Activated T-helper 1 cell treated with anti-CD3 and anti-CD28 coated beads, Interleukin-12 subunit alpha, Interleukin-12 subunit beta, Interleukin-2, Interleukin-4 antibody, amounts not matched to agents 30 ng/mL and 10 ng/mL and 1 ng/mL, durations not matched to agents 14 hours and 24 hours and 36 hours (primary cell): ENCODE measurements around the gene SHISAL2A. TPM values are rescaled to one million over a fixed set of nuclear protein-coding genes. Genes with fewer than 3 reads are reported as not detected.
A peak's percentile ranks its signal among the peaks of the same experiment; 100 is the strongest.

Experiments used
- DNase-seq: peaks from one replicate; pipeline ENCODE4 v3.0.0; 2021; ENCODE audit warnings: low spot score
- H3K27ac Mint-ChIP-seq: one replicate; pipeline ENCODE4 v1.8.0; 2021; ENCODE audit warnings: mild to moderate bottlenecking, mixed read lengths
- H3K27me3 Mint-ChIP-seq: one replicate; pipeline ENCODE4 v1.8.0; 2022; ENCODE audit warnings: mild to moderate bottlenecking, moderate library complexity, mixed read lengths; ENCODE audit not compliant: insufficient read depth
- H3K36me3 Mint-ChIP-seq: one replicate; pipeline ENCODE4 v1.8.0; 2021; ENCODE audit warnings: low read depth, mixed read lengths
- H3K4me1 Mint-ChIP-seq: one replicate; pipeline ENCODE4 v1.8.0; 2021; ENCODE audit warnings: low read depth, mixed read lengths
- H3K4me3 Mint-ChIP-seq: one replicate; pipeline ENCODE4 v1.8.0; 2021; ENCODE audit warnings: mild to moderate bottlenecking, moderate library complexity, mixed read lengths
- H3K9me3 Mint-ChIP-seq: one replicate; pipeline ENCODE4 v1.8.0; 2021; ENCODE audit warnings: mixed read lengths
- intact Hi-C: fragments of 100-400 bp; cut with micrococcal nuclease; formaldehyde crosslinking; loops from one replicate; pipeline ENCODE4 v1.15.1; 2024
- total RNA-seq: library from RNA; stranded (reverse); gene quantifications from 2 replicates; pipeline ENCODE4 v1.2.3, GENCODE V29; 2022

SHISAL2A gene
- total RNA-seq, 1 donor from 2014 or later = 5.7 TPM

DNA sequence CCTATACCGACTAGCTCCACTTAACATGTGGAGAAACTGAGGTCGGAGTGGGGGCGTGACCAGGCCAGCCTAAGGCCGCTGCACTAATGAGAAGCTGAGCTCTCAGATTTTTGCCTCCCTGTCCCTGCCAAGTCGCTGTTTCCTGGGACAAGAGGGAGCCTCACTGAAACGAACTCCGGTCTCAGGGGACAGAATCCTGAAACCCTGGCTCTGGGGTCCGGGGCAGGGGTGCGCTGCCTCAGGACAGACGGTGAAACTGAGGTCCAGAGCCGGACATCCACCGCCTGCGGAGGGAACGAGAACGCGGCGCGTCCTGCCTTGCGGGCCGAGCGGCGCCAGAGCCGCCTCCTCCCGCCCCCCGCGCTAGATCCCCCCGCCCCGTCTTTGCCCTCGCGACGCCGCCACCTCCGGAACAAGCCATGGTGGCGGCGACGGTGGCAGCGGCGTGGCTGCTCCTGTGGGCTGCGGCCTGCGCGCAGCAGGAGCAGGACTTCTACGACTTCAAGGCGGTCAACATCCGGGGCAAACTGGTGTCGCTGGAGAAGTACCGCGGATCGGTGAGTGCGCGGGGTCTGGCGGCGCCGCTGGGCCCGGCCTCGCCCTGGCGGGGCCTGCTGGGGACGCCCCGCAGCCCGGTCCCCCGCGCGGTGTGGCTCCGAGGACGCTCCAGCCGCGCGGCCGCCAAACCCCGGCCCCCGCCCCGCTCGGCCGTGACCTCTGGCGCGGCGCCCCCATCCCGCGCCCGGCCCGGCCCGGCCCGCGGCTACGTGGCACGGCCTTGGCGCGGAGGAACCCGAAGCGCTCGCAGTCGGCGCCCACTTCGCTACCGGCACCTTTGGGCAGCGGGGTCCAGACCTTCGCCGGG lies 30.7 kb upstream of the SHISAL2A start, which contains the start of gene GPX7:
Gene GPX7 (plus strand): TSS at position 381 of the 865 bp plus-strand sequence. CDS start 39 bp downstream, at position 420.
- intact Hi-C loops = loop anchor here (1.0 to 2.0 kb wide), 4 partner anchors 49 to 198 kb away; partner anchors contain the start of genes ORC1, PRPF38A and TUT4
- Mint-ChIP-seq H3K27me3 (no peaks in the 10 kb centered on the region), H3K4me1 (peaks cover 49% of the 10 kb centered on the region), H3K27ac (peak within 1 kb of the TSS; percentile 86), H3K4me3 (peak within 1 kb of the TSS; percentile 87), H3K9me3 (no peaks in the 10 kb centered on the region), H3K36me3 (peaks cover 27% of the 10 kb centered on the region)
- peak; percentile 54 for DNase-seq

DNA sequence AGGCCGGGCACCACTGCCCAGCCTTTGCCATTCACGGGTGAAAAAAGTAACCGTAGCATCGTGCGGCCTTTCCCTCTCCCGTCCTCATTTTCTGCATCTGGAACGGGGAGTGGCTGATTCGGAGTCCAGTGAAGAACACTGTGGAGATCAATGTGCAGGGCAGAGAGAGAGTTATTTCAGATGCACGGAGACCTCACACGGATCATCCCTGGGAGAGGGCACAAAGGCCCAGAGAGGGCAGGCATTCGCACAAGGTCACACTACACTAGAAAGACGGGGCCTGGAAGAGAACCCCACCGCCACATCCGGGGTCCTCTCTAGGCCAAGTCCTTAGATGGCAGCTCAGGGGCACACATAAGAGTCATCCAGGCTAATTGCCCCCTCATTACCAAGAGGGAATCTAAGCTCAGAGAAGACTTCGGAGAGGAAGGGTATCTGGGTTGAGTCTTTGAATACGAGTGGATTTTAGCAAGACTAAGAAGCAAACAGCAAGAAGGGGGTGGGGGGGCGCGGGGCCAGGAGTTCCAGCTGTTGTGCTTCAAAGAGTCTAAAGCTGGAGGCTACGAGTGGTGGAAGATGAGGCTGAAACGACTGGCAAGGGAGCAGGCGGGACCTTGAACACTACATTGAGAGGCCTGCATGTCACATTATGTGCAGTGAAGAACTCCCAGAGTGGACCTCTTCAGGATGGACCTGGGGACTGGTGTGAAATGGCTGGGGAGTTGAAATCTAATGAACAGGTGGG lies 29.9 kb upstream of the SHISAL2A start:
- intact Hi-C loops = loop anchor here (1.0 to 2.0 kb wide), 5 partner anchors 34 to 199 kb away; partner anchors contain the start of genes ORC1, PRPF38A and TUT4
- peaks cover 49% of the 10 kb centered on the region for H3K4me1 Mint-ChIP-seq
- H3K27me3 Mint-ChIP-seq = no peaks in the 10 kb centered on the region
- peak overlapping the region; percentile 82 for H3K27ac Mint-ChIP-seq
- DNase-seq = peak; percentile 11
- H3K4me3 Mint-ChIP-seq = peak overlapping the region; percentile 87
- H3K9me3 Mint-ChIP-seq = no peaks in the 10 kb centered on the region
- peaks cover 34% of the 10 kb centered on the region for H3K36me3 Mint-ChIP-seq

DNA sequence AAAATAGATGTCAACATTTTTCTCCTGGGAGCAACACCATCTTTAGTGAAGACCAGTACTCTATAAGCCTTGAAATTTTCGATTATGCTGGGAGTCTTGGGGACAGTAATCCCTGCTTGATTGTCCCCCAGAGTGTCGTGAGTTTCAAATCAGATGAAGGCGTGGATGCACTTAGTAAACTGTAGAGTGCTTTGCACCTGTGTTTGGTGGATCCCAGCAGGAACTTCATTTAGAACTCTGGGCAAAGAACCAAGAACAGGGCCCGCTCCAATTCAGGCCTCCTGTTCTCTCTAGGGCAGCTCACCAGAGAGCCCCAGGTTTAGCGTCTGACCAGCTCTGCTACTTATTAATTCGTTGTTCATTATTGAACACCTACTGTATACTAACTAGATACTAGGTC lies 29.3 kb upstream of the SHISAL2A start:
- intact Hi-C loops = loop anchor here (1.0 to 2.0 kb wide), 3 partner anchors 34 to 83 kb away; no protein-coding TSS in a partner anchor
- Mint-ChIP-seq H3K4me3 (peak overlapping the region; percentile 87), H3K27me3 (no peaks in the 10 kb centered on the region)

DNA sequence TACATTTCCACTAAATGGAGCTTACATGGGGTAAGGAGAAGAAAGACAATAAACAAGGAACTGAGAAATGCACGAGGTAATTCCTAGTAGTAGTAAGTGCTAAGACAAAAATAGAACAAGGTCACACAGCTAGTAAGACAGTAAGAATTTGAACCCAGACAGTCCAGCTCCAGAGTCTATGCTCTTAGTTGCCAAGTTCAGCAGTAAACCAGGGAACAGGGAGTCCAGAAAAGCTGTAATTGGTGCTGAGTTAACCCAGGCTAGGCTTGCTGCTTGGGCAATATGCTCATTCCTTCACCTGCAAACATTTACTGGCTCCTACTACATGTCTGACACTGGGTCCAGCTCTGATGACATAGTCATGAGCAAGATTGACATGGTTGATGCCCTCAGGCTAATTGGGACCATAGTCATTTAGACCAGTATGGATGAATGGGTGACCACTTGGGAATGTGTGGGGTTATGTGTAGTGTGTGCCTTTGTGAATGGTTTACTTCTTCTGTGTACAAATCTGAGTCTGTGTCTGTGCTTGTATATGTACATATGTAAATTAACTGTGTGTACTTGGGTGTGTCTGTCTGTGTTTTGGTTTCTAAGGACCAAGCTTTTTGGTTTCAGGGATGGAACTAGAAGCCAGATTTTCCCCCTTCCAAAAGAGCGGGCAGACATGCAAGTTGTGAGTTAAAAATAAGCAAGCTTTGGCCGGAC lies 28.8 kb upstream of the SHISAL2A start:
- Mint-ChIP-seq H3K4me3 (peak overlapping the region; percentile 87), H3K9me3 (no peaks in the 10 kb centered on the region), H3K4me1 (peaks cover 49% of the 10 kb centered on the region), H3K27ac (peak overlapping the region; percentile 20), H3K36me3 (peaks cover 34% of the 10 kb centered on the region), H3K27me3 (no peaks in the 10 kb centered on the region)
- intact Hi-C loops = no loop called here
- DNase-seq = no peak

More for the DNA sequence above, 29.3 kb upstream of the SHISAL2A start:
- peaks cover 49% of the 10 kb centered on the region for H3K4me1 Mint-ChIP-seq
- H3K9me3 Mint-ChIP-seq = no peaks in the 10 kb centered on the region
- peak overlapping the region; percentile 82 for H3K27ac Mint-ChIP-seq
- DNase-seq = no peak
- H3K36me3 Mint-ChIP-seq = peaks cover 34% of the 10 kb centered on the region

DNA sequence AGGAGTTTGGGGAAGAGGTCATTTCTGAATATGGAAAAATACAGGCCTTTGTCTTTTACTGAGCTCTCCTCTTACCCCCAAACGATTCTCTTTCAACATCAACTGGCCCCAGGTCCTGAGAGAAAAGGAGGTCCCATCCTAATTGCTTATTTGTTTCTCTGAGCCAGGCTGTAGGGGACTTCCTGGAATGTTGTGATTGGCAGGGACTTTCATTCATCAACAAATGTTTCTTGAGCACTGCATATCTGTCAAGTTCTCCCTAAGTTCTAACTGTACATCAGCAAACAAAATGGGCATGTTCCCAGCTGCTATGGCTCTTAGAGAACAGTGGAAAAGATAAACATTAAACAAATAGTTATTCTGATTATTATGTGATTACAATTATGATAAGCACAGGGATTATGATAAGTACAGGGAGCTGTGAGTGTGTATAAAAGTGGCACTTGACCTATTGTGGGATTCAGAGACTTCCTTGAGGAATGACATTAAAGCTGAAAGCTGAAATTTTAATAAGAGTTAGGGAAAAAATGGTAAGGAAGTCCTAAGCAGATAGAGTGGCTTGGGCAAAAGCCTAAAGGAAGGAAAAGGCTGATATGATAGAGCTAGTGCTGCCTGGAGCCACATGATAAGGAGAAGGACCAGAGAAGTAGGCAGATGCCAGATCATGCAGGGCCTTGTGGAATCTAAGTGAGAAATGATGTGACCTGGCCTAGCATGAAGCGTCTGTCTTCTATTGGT lies 19.2 kb upstream of the SHISAL2A start:
- Mint-ChIP-seq H3K36me3 (peaks cover 7% of the 10 kb centered on the region), H3K27ac (no peak overlapping the region), H3K9me3 (no peaks in the 10 kb centered on the region), H3K4me1 (peaks cover 15% of the 10 kb centered on the region), H3K4me3 (no peak overlapping the region), H3K27me3 (no peaks in the 10 kb centered on the region)
- no peak for DNase-seq
- intact Hi-C loops = no loop called here

DNA sequence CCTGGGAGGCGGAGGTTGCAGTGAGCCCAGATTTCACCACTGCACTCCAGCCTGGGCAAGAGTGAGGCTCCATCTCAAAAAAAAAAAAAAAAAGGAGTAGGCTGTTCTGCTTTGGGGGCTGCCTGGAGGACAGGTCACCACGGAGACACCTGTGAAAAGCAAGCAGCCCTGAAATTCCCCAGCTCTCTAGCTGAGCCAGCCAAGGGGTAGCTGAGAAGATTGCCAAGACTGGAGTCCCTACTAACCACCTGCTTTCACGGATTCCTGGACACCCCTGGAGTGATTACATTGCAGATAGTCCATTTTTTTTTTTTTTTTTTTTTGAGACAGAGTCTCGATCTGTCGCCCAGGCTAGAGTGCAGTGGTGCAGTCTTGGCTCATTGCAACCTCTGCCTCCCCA lies 18.3 kb upstream of the SHISAL2A start:
- intact Hi-C loops = no loop called here
- peaks cover 7% of the 10 kb centered on the region for H3K36me3 Mint-ChIP-seq

DNA sequence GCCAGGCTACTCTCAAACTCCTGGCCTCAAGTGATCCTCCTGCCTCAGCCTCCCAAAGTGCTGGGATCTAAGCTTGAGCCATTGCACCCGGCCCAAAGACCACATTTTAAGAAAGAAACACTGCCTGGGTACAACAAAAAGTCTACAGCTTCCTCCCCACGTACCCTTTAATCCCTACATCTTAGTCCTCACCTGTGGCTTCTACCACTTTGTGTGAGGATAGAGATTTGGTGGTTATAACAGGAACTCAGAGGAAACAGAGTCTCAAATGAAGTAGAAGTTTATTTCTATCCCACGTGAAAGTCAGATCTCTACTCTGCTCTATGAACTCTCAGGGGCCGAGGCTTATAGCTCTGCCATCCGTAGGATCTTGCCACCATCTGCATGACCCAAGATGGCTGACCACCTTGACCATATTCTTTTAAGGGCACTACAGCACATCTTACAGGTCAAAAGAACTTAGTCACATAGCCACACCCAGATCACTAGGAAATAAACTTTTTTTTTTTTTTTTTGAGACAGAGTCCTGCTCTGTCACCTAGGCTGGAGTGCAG lies 17.4 kb upstream of the SHISAL2A start:
- H3K4me1 Mint-ChIP-seq = peaks cover 15% of the 10 kb centered on the region

More for the DNA sequence above, 18.3 kb upstream of the SHISAL2A start:
- Mint-ChIP-seq H3K27me3 (no peaks in the 10 kb centered on the region), H3K4me1 (peaks cover 15% of the 10 kb centered on the region), H3K4me3 (no peak overlapping the region), H3K27ac (no peak overlapping the region), H3K9me3 (no peaks in the 10 kb centered on the region)
- no peak for DNase-seq

DNA sequence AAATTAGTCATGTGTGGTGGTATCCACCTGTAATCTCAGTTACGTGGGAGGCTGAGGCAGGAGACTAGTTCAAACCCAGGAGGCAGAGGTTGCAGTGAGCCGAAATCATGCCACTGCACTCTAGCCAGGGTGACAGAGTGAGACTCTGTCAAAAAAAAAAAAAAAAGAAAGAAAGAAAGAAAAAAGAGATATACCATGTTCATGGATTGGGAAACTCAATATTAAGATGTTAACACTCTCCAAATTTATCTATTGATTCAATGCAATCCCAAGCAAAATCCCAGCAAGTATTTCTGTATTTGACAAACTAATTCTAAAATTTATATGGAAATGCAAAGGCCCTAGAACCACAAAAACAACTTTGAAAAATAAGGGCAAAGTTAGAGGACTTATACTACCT lies 11.0 kb upstream of the SHISAL2A start:
- H3K36me3 Mint-ChIP-seq = peaks cover 3% of the 10 kb centered on the region
- no peaks in the 10 kb centered on the region for H3K27me3 Mint-ChIP-seq
- H3K9me3 Mint-ChIP-seq = peaks cover 7% of the 10 kb centered on the region
- no peak overlapping the region for H3K27ac Mint-ChIP-seq
- no peak for DNase-seq
- intact Hi-C loops = no loop called here
- no peak overlapping the region for H3K4me3 Mint-ChIP-seq
- H3K4me1 Mint-ChIP-seq = no peaks in the 10 kb centered on the region

More for the DNA sequence above, 17.4 kb upstream of the SHISAL2A start:
- no peak for DNase-seq
- Mint-ChIP-seq H3K27me3 (no peaks in the 10 kb centered on the region), H3K4me3 (no peak overlapping the region), H3K9me3 (peaks cover 5% of the 10 kb centered on the region), H3K36me3 (peaks cover 9% of the 10 kb centered on the region), H3K27ac (no peak overlapping the region)
- intact Hi-C loops = no loop called here

DNA sequence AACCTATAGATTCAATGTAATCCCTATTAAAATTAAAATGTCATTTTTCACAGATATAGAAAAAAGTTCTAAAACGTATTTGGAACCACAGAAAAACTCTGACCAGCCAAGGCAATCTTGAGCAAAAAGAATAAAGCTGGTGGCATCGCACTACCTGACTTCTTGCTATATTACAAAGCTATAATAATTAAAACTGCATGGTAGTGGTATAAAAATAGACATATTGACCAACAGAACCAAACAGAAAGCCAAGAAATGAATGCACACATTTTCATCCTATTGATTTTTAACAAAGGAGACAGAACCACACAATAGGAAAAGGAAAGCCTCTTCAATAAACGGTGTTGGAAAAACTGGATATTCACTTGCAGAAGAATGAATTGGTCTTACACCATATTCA lies 9.2 kb upstream of the SHISAL2A start:
- Mint-ChIP-seq H3K9me3 (peaks cover 7% of the 10 kb centered on the region), H3K27me3 (no peaks in the 10 kb centered on the region), H3K4me1 (no peaks in the 10 kb centered on the region), H3K4me3 (no peak overlapping the region), H3K27ac (no peak overlapping the region), H3K36me3 (peaks cover 3% of the 10 kb centered on the region)
- intact Hi-C loops = no loop called here
- DNase-seq = no peak

DNA sequence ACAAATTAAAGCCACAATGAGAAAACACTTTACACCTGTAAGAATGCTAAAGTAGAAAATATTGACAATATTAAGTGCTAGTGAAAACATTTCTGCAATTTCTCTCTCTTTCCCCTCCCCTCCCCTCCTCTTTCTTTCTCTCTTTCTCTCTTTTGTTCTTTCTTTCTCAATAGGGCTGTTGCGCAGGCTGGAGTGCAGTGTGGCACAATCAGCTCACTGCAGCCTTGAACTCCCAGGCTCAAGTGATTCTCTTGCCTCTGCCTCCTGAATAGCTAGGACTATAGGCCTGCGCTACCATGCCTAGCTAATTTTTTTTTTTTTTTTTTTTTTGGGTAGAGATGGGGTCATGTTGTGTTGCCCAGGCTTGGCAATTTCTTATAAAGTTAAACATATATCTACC lies 5.9 kb upstream of the SHISAL2A start:
- H3K27me3 Mint-ChIP-seq = no peaks in the 10 kb centered on the region
- no peak for DNase-seq
- intact Hi-C loops = no loop called here
- H3K4me1 Mint-ChIP-seq = no peaks in the 10 kb centered on the region
- H3K27ac Mint-ChIP-seq = no peak overlapping the region
- no peaks in the 10 kb centered on the region for H3K36me3 Mint-ChIP-seq
- H3K4me3 Mint-ChIP-seq = no peak overlapping the region
- H3K9me3 Mint-ChIP-seq = no peaks in the 10 kb centered on the region

DNA sequence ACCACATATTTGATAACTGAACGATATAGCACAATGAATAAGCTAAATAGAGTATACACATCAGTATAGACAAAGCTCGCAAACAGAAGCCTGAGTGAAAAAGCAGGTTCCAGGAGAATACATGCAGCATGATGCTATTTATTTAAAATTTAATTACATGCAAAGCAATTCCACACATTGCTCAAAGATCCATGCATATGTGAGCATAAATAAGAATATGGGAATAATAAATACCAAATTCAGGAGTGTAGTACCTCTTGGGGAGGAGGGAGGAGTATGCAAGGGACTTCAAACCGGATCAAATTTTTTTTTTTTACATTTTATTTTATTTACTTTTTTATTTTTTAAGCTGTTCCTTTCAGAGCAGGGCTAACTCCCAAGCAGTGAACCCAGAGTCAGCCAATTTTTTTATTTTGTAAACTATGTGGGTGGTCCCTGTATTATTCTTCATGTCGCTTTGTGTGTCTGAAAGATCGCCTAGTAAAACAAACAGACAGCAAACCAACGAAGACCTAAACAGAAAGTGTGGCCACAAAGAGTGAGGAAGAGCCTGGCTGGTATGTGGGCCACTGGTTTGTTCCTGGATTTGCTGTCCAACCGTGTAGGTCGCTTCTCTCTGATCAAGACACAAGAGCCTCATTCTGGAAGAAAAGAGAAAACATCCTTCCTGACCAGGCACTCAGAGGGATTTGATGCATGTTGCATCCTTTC lies 4.2 kb upstream of the SHISAL2A start:
- Mint-ChIP-seq H3K27me3 (peaks cover 2% of the 10 kb centered on the region), H3K27ac (no peak overlapping the region), H3K36me3 (peaks cover 3% of the 10 kb centered on the region), H3K4me1 (peaks cover 4% of the 10 kb centered on the region), H3K9me3 (no peaks in the 10 kb centered on the region), H3K4me3 (no peak overlapping the region)
- DNase-seq = no peak
- intact Hi-C loops = no loop called here
